Measurements from ENCODE around the gene MACROD2. TPM values are rescaled to one million over a fixed set of nuclear protein-coding genes. Genes with fewer than 3 reads are reported as not detected.

The MACROD2 gene
- total RNA-seq, 1 experiment from 2014 or later: 1.6 TPM

GRCh38 chr20:16097788-16098187 lies 2102.5 kb downstream of the MACROD2 start:
- no peaks in the 10 kb centered on the region for H3K79me1 ChIP-seq (ENCODE audit: insufficient read depth, low read depth, low read length, poor library complexity, severe bottlenecking)
- no peaks in the 10 kb centered on the region for H4K20me1 ChIP-seq (ENCODE audit: control insufficient read depth, insufficient read depth, insufficient read length)
- no peak overlapping the region for H3K14ac ChIP-seq (ENCODE audit: insufficient read depth, low read length)
- no peak overlapping the region for H2AFZ ChIP-seq (ENCODE audit: low read length)
- H2BK120ac ChIP-seq (ENCODE audit: low read depth, low read length, poor library complexity, severe bottlenecking): no peak overlapping the region
- H3K18ac ChIP-seq (ENCODE audit: insufficient read length, low read depth, low read length): no peak overlapping the region
- no peak overlapping the region for H3K27ac Mint-ChIP-seq
- H3K4me3 Mint-ChIP-seq: no peak overlapping the region
- no peak overlapping the region for H2AK5ac ChIP-seq (ENCODE audit: insufficient read length, low read length)
- H2BK20ac ChIP-seq (ENCODE audit: low read depth, low read length, poor library complexity, severe bottlenecking): no peak overlapping the region
- no peaks in the 10 kb centered on the region for H3K79me2 ChIP-seq (ENCODE audit: insufficient read depth, low read length)
- H4K5ac ChIP-seq (ENCODE audit: insufficient read length, low read depth, low read length): no peak overlapping the region
- no peak overlapping the region for H4K8ac ChIP-seq (replicated peaks; ENCODE audit: insufficient read length, low read depth, low read length)
- no peaks in the 10 kb centered on the region for H3K27me3 ChIP-seq (ENCODE audit: insufficient read depth, low read length)
- no peak overlapping the region for H3K56ac ChIP-seq (ENCODE audit: insufficient read length, low read depth, low read length)
- no peak overlapping the region for H2BK12ac ChIP-seq (ENCODE audit: insufficient read length, low read depth, low read length)
- H3K4me2 ChIP-seq (ENCODE audit: insufficient read depth, insufficient read length, low read length): no peak overlapping the region
- no CpG with 5 or more reads among the region's 4 CpGs for WGBS (ENCODE audit: extremely low coverage, insufficient read length, low lambda C conversion rate)
- H3K23me2 ChIP-seq (ENCODE audit: insufficient read length, low read depth, low read length, poor library complexity, severe bottlenecking): no peaks in the 10 kb centered on the region
- no peaks in the 10 kb centered on the region for H3K27me3 Mint-ChIP-seq (ENCODE audit: low read depth)
- H3K9me3 ChIP-seq (ENCODE audit: control insufficient read depth, low read depth, low read length): no peaks in the 10 kb centered on the region
- no peak overlapping the region for H3K23ac ChIP-seq (ENCODE audit: insufficient read length, low read depth, low read length)
- H3K4me1 ChIP-seq (ENCODE audit: insufficient read depth, low read length): no peaks in the 10 kb centered on the region
- no peaks in the 10 kb centered on the region for H3K9me3 Mint-ChIP-seq
- no peak overlapping the region for H3K4ac ChIP-seq (ENCODE audit: low read depth, low read length)
- H2BK5ac ChIP-seq (ENCODE audit: insufficient read length, low read length): no peak overlapping the region
- no peak overlapping the region for H3T11ph ChIP-seq (ENCODE audit: low read length)
- H3K9ac ChIP-seq (ENCODE audit: extremely low read depth, insufficient read length, low read length): no peak overlapping the region
- H3K27ac ChIP-seq (ENCODE audit: insufficient read length, low read depth, low read length): no peak overlapping the region
- no peak overlapping the region for H2BK15ac ChIP-seq (ENCODE audit: low read depth, low read length)
- no peak for DNase-seq
- H3K36me3 Mint-ChIP-seq (ENCODE audit: insufficient read depth in 1 of 3, low read depth in 3 of 3): no peaks in the 10 kb centered on the region
- no peak for TF ChIP-seq CTCF (conservative IDR thresholded peaks at IDR 0.05)
- no peaks in the 10 kb centered on the region; a peak in 1 of 4 replicates for H3K4me1 Mint-ChIP-seq
- H4K91ac ChIP-seq (ENCODE audit: insufficient read length, low read depth, low read length): no peak overlapping the region

Data from H9 (cell line).